Mesendoderm (in vitro differentiated cells): ENCODE measurements around the gene ATP1A1.

Experiments
- DNase-seq: peaks from one replicate; pipeline ENCODE4 v3.0.0; 2013
- H2AK5ac ChIP-seq: 2 replicates; pipeline ENCODE4 v1.6.1; 2013; ENCODE audit warnings: low read length, inconsistent platforms
- H2BK120ac ChIP-seq: 2 replicates; pipeline ENCODE4 v1.6.1; 2013; ENCODE audit warnings: low read depth, mild to moderate bottlenecking, low read length, moderate library complexity, mixed read lengths
- H2BK15ac ChIP-seq: replicated peaks from 2 replicates; pipeline ENCODE4 v1.6.1; 2013; ENCODE audit warnings: low read depth, mild to moderate bottlenecking, moderate library complexity
- H2BK5ac ChIP-seq: 2 replicates; pipeline ENCODE4 v1.6.1; 2013; ENCODE audit warnings: low read length, inconsistent platforms
- H3K18ac ChIP-seq: 2 replicates; pipeline ENCODE4 v1.6.1; 2013; ENCODE audit warnings: mild to moderate bottlenecking, low read length, mixed read lengths
- H3K23ac ChIP-seq: one replicate; pipeline ENCODE4 v1.6.1; 2013; ENCODE audit warnings: low read length
- H3K27ac ChIP-seq: 2 replicates; pipeline ENCODE4 v1.5.1; 2013; ENCODE audit warnings: low read depth, mild to moderate bottlenecking, inconsistent platforms, low read length, moderate library complexity
- H3K27me3 ChIP-seq: 2 replicates; pipeline ENCODE4 v1.6.1; 2013; ENCODE audit warnings: low read length, control low read depth, mild to moderate bottlenecking, inconsistent platforms; ENCODE audit not compliant: insufficient read depth, poor library complexity
- H3K36me3 ChIP-seq: 2 replicates; pipeline ENCODE4 v1.6.1; 2013; ENCODE audit warnings: low read length, inconsistent platforms; ENCODE audit not compliant: control insufficient read depth, insufficient read depth
- H3K4ac ChIP-seq: one replicate; pipeline ENCODE4 v1.6.1; 2013; ENCODE audit warnings: low read depth, mild to moderate bottlenecking, low read length, moderate library complexity
- H3K4me1 ChIP-seq: 2 replicates; pipeline ENCODE4 v1.6.1; 2013; ENCODE audit warnings: low read depth, low read length, inconsistent platforms; ENCODE audit not compliant: control insufficient read depth
- H3K4me2 ChIP-seq: 2 replicates; pipeline ENCODE4 v1.6.1; 2013; ENCODE audit warnings: low read length
- H3K4me3 ChIP-seq: 2 replicates; pipeline ENCODE4 v1.5.1; 2013; ENCODE audit warnings: mild to moderate bottlenecking, low read length
- H3K56ac ChIP-seq: one replicate; pipeline ENCODE4 v1.6.1; 2013; ENCODE audit warnings: low read length
- H3K79me1 ChIP-seq: 2 replicates; pipeline ENCODE4 v1.6.1; 2013; ENCODE audit warnings: low read length, inconsistent platforms
- H3K79me2 ChIP-seq: 2 replicates; pipeline ENCODE4 v1.6.1; 2013; ENCODE audit warnings: mild to moderate bottlenecking, low read length; ENCODE audit not compliant: control insufficient read depth, insufficient read depth
- H3K9ac ChIP-seq: 2 replicates; pipeline ENCODE4 v1.6.1; 2013; ENCODE audit warnings: low read length, inconsistent platforms
- H4K5ac ChIP-seq: one replicate; pipeline ENCODE4 v1.6.1; 2013; ENCODE audit warnings: low read length
- H4K8ac ChIP-seq: one replicate; pipeline ENCODE4 v1.6.1; 2013; ENCODE audit warnings: low read depth, mild to moderate bottlenecking, control low read depth, low read length, moderate library complexity
- WGBS: extraction: QIAGEN DNeasy Blood & Tissue Kit; methylation state at CpG from one replicate; pipeline ENCODE4 v1.1.7; 2013; ENCODE audit warnings: low lambda C conversion rate, missing lambda C conversion rate; ENCODE audit not compliant: insufficient coverage; ENCODE audit errors: extremely low coverage; 5-methylcytosine and 5-hydroxymethylcytosine counted together

The ATP1A1 gene

DNA sequence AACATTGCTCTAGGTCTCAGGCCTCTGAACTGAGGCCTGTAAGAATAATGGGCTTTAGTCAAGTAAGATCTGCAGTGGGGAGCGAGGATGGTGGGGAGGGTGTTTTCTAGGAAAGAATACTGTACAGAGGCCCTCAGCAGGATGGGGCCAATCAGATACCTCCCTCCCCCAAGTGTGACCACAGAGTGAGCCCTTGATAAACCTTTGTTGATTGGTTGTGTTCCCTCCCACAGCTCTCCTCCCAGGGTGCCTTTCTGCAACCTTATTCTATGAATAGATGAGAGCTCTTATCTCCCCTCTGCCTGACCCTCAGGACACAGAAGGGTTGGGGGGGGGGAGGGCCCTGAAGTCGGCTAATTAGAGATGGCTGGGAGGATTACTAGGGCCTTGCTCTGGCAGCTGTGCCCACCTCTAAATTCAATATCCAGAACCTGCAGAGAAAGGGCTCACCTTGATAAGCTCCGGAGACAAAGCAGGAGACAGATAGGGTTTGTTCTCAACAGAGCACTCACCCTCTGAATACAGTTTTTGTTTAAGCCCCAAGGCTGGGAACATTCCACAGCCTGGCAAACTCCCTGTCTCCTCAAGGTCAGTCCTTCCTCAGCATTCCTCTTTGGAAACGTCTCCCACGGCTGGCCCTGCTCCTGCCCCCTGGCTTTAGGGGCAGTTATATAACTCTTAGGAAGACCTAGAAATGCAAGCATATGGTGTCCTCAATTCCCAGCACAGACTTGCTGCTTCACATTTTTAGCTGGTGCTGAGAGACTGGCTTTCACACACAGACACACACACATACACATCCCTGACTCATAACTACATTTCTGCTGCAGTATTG, 42.9 kb downstream of the ATP1A1 start:
- H3K4me2 ChIP-seq: no peak overlapping the region
- peaks cover 28% of the 10 kb centered on the region for H3K4me1 ChIP-seq
- peaks cover 3% of the 10 kb centered on the region for H3K79me1 ChIP-seq
- no peak overlapping the region for H4K8ac ChIP-seq
- H3K36me3 ChIP-seq: no peaks in the 10 kb centered on the region
- peak overlapping the region; percentile 50 for H2BK120ac ChIP-seq
- peak overlapping the region; percentile 30 for H3K9ac ChIP-seq
- H3K27me3 ChIP-seq: no peaks in the 10 kb centered on the region
- H4K5ac ChIP-seq: no peak overlapping the region
- peak overlapping the region; percentile 79 for H3K56ac ChIP-seq
- H3K79me2 ChIP-seq: no peaks in the 10 kb centered on the region
- no peak overlapping the region for H2BK15ac ChIP-seq
- peak overlapping the region; percentile 70 for H3K18ac ChIP-seq
- H3K27ac ChIP-seq: peak overlapping the region; percentile 79
- no CpG with 5 or more reads among the region's 5 CpGs for WGBS
- peak overlapping the region; percentile 89 for H2AK5ac ChIP-seq
- no peak overlapping the region for H3K4me3 ChIP-seq
- peak overlapping the region; percentile 95 for H2BK5ac ChIP-seq
- peak overlapping the region; percentile 46 for H3K4ac ChIP-seq
- peak; percentile 96 for DNase-seq
- H3K23ac ChIP-seq: no peak overlapping the region

DNA sequence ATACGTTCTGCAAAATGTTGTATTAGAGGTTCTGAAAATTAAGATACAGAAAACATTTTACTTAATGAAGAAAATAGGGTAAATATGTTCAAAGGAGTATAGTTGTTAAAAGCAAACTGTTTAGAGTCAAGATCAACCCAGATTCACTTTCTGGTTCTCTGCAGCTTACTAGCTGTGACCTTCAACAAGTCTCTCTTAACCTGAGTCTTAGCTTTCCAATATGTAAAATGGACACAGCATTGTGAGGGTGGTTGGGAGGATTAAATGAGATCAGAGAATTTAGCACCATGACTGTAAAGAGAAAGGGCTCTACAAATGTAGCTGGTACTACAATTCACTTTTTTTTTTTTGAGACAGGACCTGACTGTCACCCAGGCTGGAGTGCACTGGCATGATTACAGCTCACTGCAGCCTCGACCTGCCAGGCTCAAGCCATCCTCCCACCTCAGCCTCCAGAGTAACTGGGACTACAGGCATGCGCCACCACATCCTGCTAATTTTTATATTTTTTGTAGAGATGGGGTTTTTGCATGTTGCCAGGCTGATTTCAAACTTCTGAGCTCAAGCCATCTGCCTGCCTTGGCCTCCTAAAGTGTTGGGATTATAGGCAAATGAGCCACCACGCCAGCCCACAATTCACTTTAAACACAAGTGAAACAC, 43.9 kb downstream of the ATP1A1 start:
- Histone ChIP-seq H3K4me2 (no peak overlapping the region), H2BK120ac (no peak overlapping the region), H2BK15ac (no peak overlapping the region), H3K4ac (peak overlapping the region; percentile 46), H3K79me2 (no peaks in the 10 kb centered on the region), H3K79me1 (peaks cover 3% of the 10 kb centered on the region), H3K4me1 (peaks cover 31% of the 10 kb centered on the region), H3K9ac (peak overlapping the region; percentile 30), H4K8ac (no peak overlapping the region), H2AK5ac (peak overlapping the region; percentile 89), H3K27ac (peak overlapping the region; percentile 79), H3K4me3 (no peak overlapping the region), H4K5ac (peak overlapping the region; percentile 61), H3K18ac (peak overlapping the region; percentile 70), H3K23ac (no peak overlapping the region), H2BK5ac (peak overlapping the region; percentile 95), H3K56ac (peak overlapping the region; percentile 79), H3K36me3 (no peaks in the 10 kb centered on the region), H3K27me3 (no peaks in the 10 kb centered on the region)
- no peak for DNase-seq
- WGBS: no CpG with 5 or more reads among the region's 4 CpGs

DNA sequence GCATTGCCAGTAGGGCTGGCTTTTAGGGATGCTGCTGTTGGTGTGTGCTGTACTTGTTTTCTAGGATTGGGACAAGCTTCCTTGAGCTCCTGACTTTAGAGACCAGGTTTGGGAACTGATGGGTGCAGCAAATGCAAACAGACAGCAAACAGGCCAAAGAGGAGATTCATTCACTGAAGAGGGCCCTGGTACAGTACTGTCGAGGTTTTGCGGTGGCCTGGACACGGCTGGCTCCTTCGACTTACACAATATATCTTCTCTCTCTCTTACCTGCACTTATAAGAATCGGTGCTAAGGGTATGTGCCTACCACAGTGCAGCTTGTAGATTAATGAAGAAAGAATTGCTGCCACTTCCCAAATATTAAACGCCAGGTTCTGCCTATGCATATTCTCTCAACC, 44.6 kb downstream of the ATP1A1 start:
- Histone ChIP-seq H3K18ac (peak overlapping the region; percentile 42), H3K56ac (peak overlapping the region; percentile 98), H3K36me3 (no peaks in the 10 kb centered on the region), H2BK15ac (no peak overlapping the region), H3K9ac (peak overlapping the region; percentile 91), H3K4me1 (peaks cover 31% of the 10 kb centered on the region), H3K23ac (no peak overlapping the region), H2BK120ac (peak overlapping the region; percentile 10), H4K5ac (peak overlapping the region; percentile 94), H3K27ac (no peak overlapping the region), H4K8ac (no peak overlapping the region), H3K4me3 (peak overlapping the region; percentile 64), H3K79me2 (no peaks in the 10 kb centered on the region), H2BK5ac (peak overlapping the region; percentile 3), H3K79me1 (peaks cover 3% of the 10 kb centered on the region), H3K4me2 (peak overlapping the region; percentile 86), H3K4ac (peak overlapping the region; percentile 96), H3K27me3 (no peaks in the 10 kb centered on the region), H2AK5ac (peak overlapping the region; percentile 41)
- DNase-seq: no peak
- WGBS: no CpG with 5 or more reads among the region's 6 CpGs

DNA sequence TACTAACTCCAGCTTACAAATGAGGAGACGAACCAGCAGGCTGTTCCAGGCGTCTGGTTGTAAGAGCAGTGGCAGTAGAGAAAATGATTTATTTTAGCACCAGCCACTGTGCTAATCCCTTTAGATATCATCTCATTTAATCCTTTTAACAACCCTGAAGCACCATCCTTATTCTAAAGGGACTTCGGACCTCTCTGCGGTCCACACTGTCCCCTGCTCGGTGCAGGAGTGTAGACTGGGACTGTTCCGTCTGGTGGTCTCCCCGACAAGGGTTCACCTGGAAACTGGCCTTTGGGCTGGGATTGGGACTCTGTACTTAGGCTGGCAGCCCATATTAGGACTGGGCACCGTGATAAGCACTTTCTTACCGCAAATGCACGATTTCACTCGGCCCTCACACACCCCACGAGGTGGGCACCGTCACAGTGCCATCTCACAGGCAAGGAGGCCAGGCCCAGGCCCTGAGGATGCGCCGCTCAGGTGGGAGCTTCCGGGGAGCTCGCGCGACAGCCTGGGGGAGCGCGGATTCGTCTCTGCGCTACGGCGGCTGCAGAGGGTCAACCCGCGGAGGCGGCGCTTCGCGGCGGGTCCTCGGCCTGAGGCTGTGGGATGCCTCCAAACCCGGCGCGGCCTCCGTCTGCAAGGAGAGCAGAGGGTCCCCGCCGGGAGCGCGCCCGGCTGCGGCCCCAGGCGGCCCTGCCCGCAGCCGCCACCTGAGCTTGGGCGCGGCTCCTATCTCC, 45.2 kb downstream of the ATP1A1 start:
- Histone ChIP-seq H3K4ac (peak overlapping the region; percentile 96), H3K23ac (peak overlapping the region; percentile 90), H4K5ac (peak overlapping the region; percentile 94), H4K8ac (no peak overlapping the region), H3K56ac (peak overlapping the region; percentile 98), H2AK5ac (peak overlapping the region; percentile 87), H2BK15ac (no peak overlapping the region), H3K9ac (peak overlapping the region; percentile 91), H3K4me1 (peaks cover 31% of the 10 kb centered on the region), H3K36me3 (no peaks in the 10 kb centered on the region), H3K4me3 (peak overlapping the region; percentile 64), H2BK5ac (peak overlapping the region; percentile 93), H3K27ac (no peak overlapping the region), H3K4me2 (peak overlapping the region; percentile 86), H3K18ac (peak overlapping the region; percentile 65), H3K27me3 (no peaks in the 10 kb centered on the region), H3K79me2 (no peaks in the 10 kb centered on the region), H3K79me1 (peaks cover 3% of the 10 kb centered on the region), H2BK120ac (peak overlapping the region; percentile 10)
- WGBS: no CpG with 5 or more reads among the region's 48 CpGs
- DNase-seq: peak; percentile 91

DNA sequence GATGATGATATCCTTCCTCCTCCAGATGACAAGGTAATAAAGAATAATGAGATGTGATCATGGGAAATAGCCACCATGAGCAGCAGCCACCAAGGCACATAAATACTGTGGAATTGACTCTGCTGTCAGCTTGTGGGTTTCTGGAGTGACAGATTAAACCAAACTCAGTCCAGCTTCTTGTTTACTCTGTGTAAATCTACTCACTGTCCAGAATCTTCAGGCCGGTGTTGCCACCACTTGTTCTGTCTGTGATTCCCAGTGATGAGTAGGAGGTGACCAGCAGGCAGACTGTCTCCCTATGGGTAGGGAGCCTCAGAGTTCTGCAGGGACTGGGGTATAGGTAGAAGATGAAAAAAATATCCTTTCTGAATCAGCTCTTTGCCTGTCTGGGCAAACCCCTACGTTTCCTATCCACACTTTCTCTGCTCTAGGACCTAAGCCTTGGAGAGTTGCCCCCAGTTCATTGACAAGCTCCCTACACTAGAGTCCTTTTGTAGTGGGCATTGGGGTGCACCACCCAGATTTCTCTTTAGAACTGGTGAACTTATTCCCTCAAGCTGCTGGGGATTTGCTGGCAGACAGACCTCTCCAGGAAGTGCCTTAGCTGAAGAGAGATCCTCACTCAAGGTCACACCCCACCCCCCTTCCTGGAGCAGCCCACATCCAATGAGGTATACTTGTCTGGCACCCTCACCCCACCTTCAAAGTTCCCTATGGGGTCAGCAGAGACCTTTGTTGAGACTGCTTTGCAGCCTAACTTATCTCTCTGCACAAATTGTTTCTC, 47.6 kb downstream of the ATP1A1 start:
- H3K4me1 ChIP-seq: peaks cover 23% of the 10 kb centered on the region
- peak overlapping the region; percentile 47 for H3K9ac ChIP-seq
- H2BK15ac ChIP-seq: no peak overlapping the region
- H3K18ac ChIP-seq: peak overlapping the region; percentile 81
- no peak overlapping the region for H4K5ac ChIP-seq
- WGBS: no CpG with 5 or more reads among the region's 2 CpGs
- DNase-seq: peak; percentile 51
- H4K8ac ChIP-seq: no peak overlapping the region
- H3K27me3 ChIP-seq: no peaks in the 10 kb centered on the region
- H2AK5ac ChIP-seq: peak overlapping the region; percentile 43
- no peak overlapping the region for H3K23ac ChIP-seq
- no peak overlapping the region for H3K4me3 ChIP-seq
- peak overlapping the region; percentile 50 for H3K27ac ChIP-seq
- peaks cover 3% of the 10 kb centered on the region for H3K79me1 ChIP-seq
- peak overlapping the region; percentile 93 for H3K4ac ChIP-seq
- H2BK120ac ChIP-seq: peak overlapping the region; percentile 34
- H3K56ac ChIP-seq: peak overlapping the region; percentile 77
- no peaks in the 10 kb centered on the region for H3K79me2 ChIP-seq
- no peak overlapping the region for H3K4me2 ChIP-seq
- no peaks in the 10 kb centered on the region for H3K36me3 ChIP-seq
- H2BK5ac ChIP-seq: peak overlapping the region; percentile 82
